SH-SY5Y (cell line): ENCODE measurements around the gene SVIL.

Experiments
- GATA2 ChIP-seq: IDR thresholded peaks from 2 replicates; pipeline ENCODE4 v1.6.1; 2011; ENCODE audit warnings: mild to moderate bottlenecking, low read depth, low read length
- GATA3 ChIP-seq: IDR thresholded peaks from 2 replicates; pipeline ENCODE4 v1.6.1; 2011; ENCODE audit warnings: low read depth, mild to moderate bottlenecking, low read length, moderate library complexity

DNA sequence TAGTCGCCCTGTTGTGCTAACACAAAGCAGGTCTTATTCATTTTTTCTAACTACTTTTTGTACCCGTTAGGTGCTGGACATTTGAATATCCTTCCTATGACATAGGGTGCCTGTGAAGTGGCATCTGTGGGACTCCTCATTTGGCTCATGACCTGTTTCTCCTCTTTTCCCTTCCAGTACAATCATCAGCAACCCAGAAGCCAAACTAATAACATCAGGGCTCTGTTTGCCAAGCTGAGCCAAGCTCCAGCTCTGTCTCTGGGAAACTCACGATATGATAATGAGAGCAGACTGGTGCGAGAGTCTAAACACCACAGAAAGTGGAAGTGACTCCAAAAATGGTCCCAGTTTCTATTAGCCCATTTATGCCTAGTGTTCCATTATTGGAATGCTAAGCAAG, 92.0 kb downstream of the SVIL start:
- TF ChIP-seq GATA3 (no peak), GATA2 (no peak)
